CD4-positive, alpha-beta T cell (primary cell): ENCODE results near the gene BCKDHB. TPM values are rescaled to one million over a fixed set of nuclear protein-coding genes. Genes with fewer than 3 reads are reported as not detected.

Experiments used
- ATAC-seq: fragments of 200-7000 bp; cut with Tn5 transposase; one replicate; pipeline ENCODE4 v1.10.0; 2022; ENCODE audit warnings: mild to moderate bottlenecking; ENCODE audit not compliant: poor library complexity
- CTCF ChIA-PET: fragments of 350-600 bp; sonication (Branson Sonifier 250); formaldehyde crosslinking; loops from one replicate; lab custom pipeline; 2021; ENCODE audit warnings: antibody characterized with exemption, inconsistent platforms; lab: Charles Lee
- POLR2A ChIA-PET: fragments of 350-600 bp; sonication (Branson Sonifier 250); formaldehyde crosslinking; loops from one replicate; lab custom pipeline; 2021; ENCODE audit warnings: antibody characterized with exemption, inconsistent platforms; lab: Charles Lee
- DNase-seq, 14 experiments: peaks; one replicate each; pipeline ENCODE4 v3.0.0-alpha.2; 2013 to 2020; ENCODE audit warnings: mixed read lengths in 2 of 14
- H3K27ac ChIP-seq, 2 donors: one replicate each; pipeline versions ENCODE4 v1.5.1 to v1.7.0; 2013; ENCODE audit warnings: low read length in 2 of 2, low read depth in 1 of 2, mild to moderate bottlenecking in 1 of 2
- H3K27me3 ChIP-seq, 2 experiments: 1 replicate in 1 of 2; 2 replicates in 1 of 2; pipeline versions ENCODE4 v1.6.1 to v1.7.0; 2013; ENCODE audit warnings: low read length in 2 of 2, control low read depth in 1 of 2, mild to moderate bottlenecking in 1 of 2, moderate library complexity in 1 of 2; ENCODE audit not compliant: insufficient read depth in 2 of 2, control insufficient read depth in 1 of 2
- H3K36me3 ChIP-seq: one replicate; pipeline ENCODE4 v1.6.1; 2013; ENCODE audit warnings: low read length, control low read depth; ENCODE audit not compliant: insufficient read depth
- H3K4me1 ChIP-seq: one replicate; pipeline ENCODE4 v1.6.1; 2013; ENCODE audit warnings: low read length, control low read depth; ENCODE audit not compliant: insufficient read depth
- H3K4me3 ChIP-seq: one replicate; pipeline ENCODE4 v1.5.1; 2013; ENCODE audit warnings: mild to moderate bottlenecking, low read length, moderate library complexity
- H3K9me3 ChIP-seq, 2 experiments: 1 replicate in 1 of 2; 2 replicates in 1 of 2; pipeline versions ENCODE4 v1.6.1 to v1.7.0; 2013; ENCODE audit warnings: low read length in 2 of 2, mild to moderate bottlenecking in 2 of 2, control low read depth in 1 of 2, moderate library complexity in 1 of 2; ENCODE audit not compliant: control insufficient read depth in 1 of 2, insufficient read depth in 1 of 2
- H3K27ac Mint-ChIP-seq: one replicate; pipeline ENCODE4 v1.8.0; 2020; ENCODE audit warnings: mixed read lengths
- H3K27me3 Mint-ChIP-seq: one replicate; pipeline ENCODE4 v1.8.0; 2021; ENCODE audit warnings: mixed read lengths
- H3K36me3 Mint-ChIP-seq: one replicate; pipeline ENCODE4 v1.8.0; 2021; ENCODE audit warnings: low read depth, mixed read lengths
- H3K4me1 Mint-ChIP-seq: one replicate; pipeline ENCODE4 v1.8.0; 2021; ENCODE audit warnings: low read depth, mixed read lengths
- H3K4me3 Mint-ChIP-seq: one replicate; pipeline ENCODE4 v1.8.0; 2020; ENCODE audit warnings: mild to moderate bottlenecking, mixed read lengths
- H3K9me3 Mint-ChIP-seq: one replicate; pipeline ENCODE4 v1.8.0; 2020; ENCODE audit warnings: mixed read lengths
- CTCF ChIP-seq: fragments of 200-600 bp; IDR thresholded peaks from one replicate; pipeline ENCODE4 v1.8.0; 2022; ENCODE audit warnings: antibody characterized with exemption, mild to moderate bottlenecking
- intact Hi-C, 2 experiments: fragments of 100-400 bp; cut with DNase I in 1 of 2; cut with micrococcal nuclease in 1 of 2; formaldehyde crosslinking; loops; one replicate each; pipeline versions ENCODE4 v1.15.1 to v1.9.0; 2023 to 2025; cut with DNase I, micrococcal nuclease
- total RNA-seq, 174 experiments: library from RNA in 2 of 174; stranded (reverse) in 2 of 174; gene quantifications; one replicate each; pipeline ENCODE4 v1.2.3 and lab custom pipeline; 2021 to 2026

The BCKDHB gene
- total RNA-seq, 2 experiments from 2014 or later = 7.8 to 8.1 TPM

GRCh38 chr6:80251321-80251720 is 144.8 kb downstream of the BCKDHB start:
- no peak overlapping the region for H3K27ac Mint-ChIP-seq
- intact Hi-C loops = no loop called here

GRCh38 chr6:80254716-80255115 is 148.2 kb downstream of the BCKDHB start:
- H3K27ac Mint-ChIP-seq = no peak overlapping the region
- ATAC-seq = no peak
- ChIA-PET CTCF (no interaction called here), POLR2A (no interaction called here)
- Histone ChIP-seq H3K36me3 (no peaks in the 10 kb centered on the region), H3K4me3 (no peak overlapping the region), H3K4me1 (no peaks in the 10 kb centered on the region), H3K27ac (no peak overlapping the region), H3K9me3 (no peaks in the 10 kb centered on the region), H3K27me3 (no peaks in the 10 kb centered on the region)
- no peak overlapping the region for H3K4me3 Mint-ChIP-seq
- no peak for TF ChIP-seq CTCF
- DNase-seq = no peak
- no peaks in the 10 kb centered on the region for H3K27me3 Mint-ChIP-seq
- H3K36me3 Mint-ChIP-seq = no peaks in the 10 kb centered on the region
- H3K4me1 Mint-ChIP-seq = no peaks in the 10 kb centered on the region
- intact Hi-C loops = no loop called here
- no peaks in the 10 kb centered on the region for H3K9me3 Mint-ChIP-seq

More at GRCh38 chr6:80251321-80251720, 144.8 kb downstream of the BCKDHB start:
- H3K4me1 Mint-ChIP-seq = no peaks in the 10 kb centered on the region
- ChIA-PET POLR2A (no interaction called here), CTCF (no interaction called here)
- H3K9me3 Mint-ChIP-seq = no peaks in the 10 kb centered on the region
- no peak overlapping the region for H3K27ac ChIP-seq
- no peaks in the 10 kb centered on the region for H3K9me3 ChIP-seq
- DNase-seq (no peak), ATAC-seq (no peak)
- TF ChIP-seq CTCF = no peak
- no peak overlapping the region for H3K4me3 Mint-ChIP-seq
- H3K36me3 Mint-ChIP-seq = peaks cover 4% of the 10 kb centered on the region
- H3K4me3 ChIP-seq = no peak overlapping the region
- no peaks in the 10 kb centered on the region for H3K4me1 ChIP-seq
- H3K27me3 Mint-ChIP-seq = no peaks in the 10 kb centered on the region
- H3K36me3 ChIP-seq = no peaks in the 10 kb centered on the region
- no peaks in the 10 kb centered on the region for H3K27me3 ChIP-seq

GRCh38 chr6:80256691-80257090 is 150.2 kb downstream of the BCKDHB start:
- Mint-ChIP-seq H3K4me1 (no peaks in the 10 kb centered on the region), H3K27me3 (no peaks in the 10 kb centered on the region), H3K36me3 (no peaks in the 10 kb centered on the region), H3K4me3 (no peak overlapping the region), H3K9me3 (peaks cover 2% of the 10 kb centered on the region), H3K27ac (no peak overlapping the region)
- Histone ChIP-seq H3K4me1 (no peaks in the 10 kb centered on the region), H3K27me3 (no peaks in the 10 kb centered on the region), H3K27ac (no peak overlapping the region), H3K36me3 (no peaks in the 10 kb centered on the region), H3K4me3 (no peak overlapping the region), H3K9me3 (no peaks in the 10 kb centered on the region)
- no peak for ATAC-seq
- POLR2A ChIA-PET = interaction anchor here (0.5 kb wide), 1 partner anchor 1456 kb away, joined by 3 read pairs; no protein-coding TSS in a partner anchor
- no peak for TF ChIP-seq CTCF
- CTCF ChIA-PET = no interaction called here
- intact Hi-C loops = no loop called here
- DNase-seq = no peak
